ENCODE results near the gene RBBP8NL. TPM values are rescaled to one million over a fixed set of nuclear protein-coding genes. Genes with fewer than 3 reads are reported as not detected.

RBBP8NL gene
- total RNA-seq, 1 experiment from 2014 or later, result 39.2 TPM

DNA sequence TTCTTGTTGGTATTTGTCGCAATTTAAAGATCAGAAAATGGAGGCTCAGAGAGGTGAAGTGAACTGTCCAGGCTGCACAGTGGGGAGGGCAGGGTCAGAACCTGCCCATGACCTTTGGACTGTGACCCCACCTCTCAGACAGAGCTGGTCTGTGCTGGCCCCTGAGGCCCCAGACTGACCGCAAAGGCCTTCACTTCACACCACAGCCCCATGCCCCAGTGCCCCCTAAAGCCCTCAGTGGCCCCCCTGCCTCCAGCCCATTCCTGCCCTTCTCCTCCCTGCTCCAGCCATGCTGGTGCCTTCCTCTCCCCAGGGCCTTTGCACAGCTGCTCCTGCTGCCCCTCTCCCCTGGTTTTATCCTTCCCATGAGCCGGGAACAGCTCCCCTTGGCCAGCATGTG lies 9.4 kb upstream of the RBBP8NL start:
- H3K36me3 Mint-ChIP-seq (ENCODE audit: insufficient read depth, unreplicated experiment), result peaks cover 13% of the 10 kb centered on the region
- H3K4me1 ChIP-seq, result peaks cover 52% of the 10 kb centered on the region
- no peaks in the 10 kb centered on the region for H3K36me3 ChIP-seq (ENCODE audit: control insufficient read depth, insufficient read depth, low read length)
- peaks cover 60% of the 10 kb centered on the region for H3K4me1 Mint-ChIP-seq (ENCODE audit: low read depth, unreplicated experiment)
- no TSS peak for BruUV-seq (replicated peaks)
- no peak overlapping the region for H3K4me3 Mint-ChIP-seq (ENCODE audit: unreplicated experiment)
- H3K27me3 ChIP-seq (replicated peaks; ENCODE audit: control insufficient read depth, insufficient read depth, low read length), result no peaks in the 10 kb centered on the region
- CTCF ChIA-PET, result interaction anchor here (0.7 to 1.1 kb wide), 3 partner anchors 13 to 51 kb away, joined by 3 to 5 read pairs (median 5); no protein-coding TSS in a partner anchor
- intact Hi-C loops (cut with micrococcal nuclease; ENCODE audit: unreplicated experiment), result no loop called here
- peak overlapping the region; percentile 84 for H3K27ac Mint-ChIP-seq (ENCODE audit: unreplicated experiment)
- no peak for TF ChIP-seq CTCF (IDR thresholded peaks at IDR 0.05; ENCODE audit: insufficient read depth in 1 of 2, low read depth in 1 of 2, low read length in 1 of 2, severe bottlenecking in 1 of 2, unreplicated experiment in 1 of 2)
- POLR2A ChIA-PET, result no interaction called here
- H3K4me3 ChIP-seq (ENCODE audit: low read depth, low read length), result no peak overlapping the region
- no peaks in the 10 kb centered on the region for H3K9me3 ChIP-seq
- H3K27me3 Mint-ChIP-seq (ENCODE audit: insufficient read depth, unreplicated experiment), result no peaks in the 10 kb centered on the region
- no peaks in the 10 kb centered on the region for H3K9me3 Mint-ChIP-seq (ENCODE audit: unreplicated experiment)
- no peak for DNase-seq

GRCh38 chr20:62433658-62434497 lies 6.5 kb upstream of the RBBP8NL start:
- ChIA-PET POLR2A (no interaction called here), CTCF (no interaction called here)
- Histone ChIP-seq H3K27me3 (replicated peaks; ENCODE audit: control insufficient read depth, insufficient read depth, low read length) (no peaks in the 10 kb centered on the region), H3K36me3 (ENCODE audit: control insufficient read depth, insufficient read depth, low read length) (no peaks in the 10 kb centered on the region), H3K9me3 (no peaks in the 10 kb centered on the region), H3K4me1 (peaks cover 69% of the 10 kb centered on the region), H3K4me3 (ENCODE audit: low read depth, low read length) (no peak overlapping the region)
- Mint-ChIP-seq H3K36me3 (ENCODE audit: insufficient read depth, unreplicated experiment) (peaks cover 34% of the 10 kb centered on the region), H3K4me3 (ENCODE audit: unreplicated experiment) (no peak overlapping the region), H3K27ac (ENCODE audit: unreplicated experiment) (peak overlapping the region; percentile 88), H3K4me1 (ENCODE audit: low read depth, unreplicated experiment) (peaks cover 77% of the 10 kb centered on the region), H3K9me3 (ENCODE audit: unreplicated experiment) (no peaks in the 10 kb centered on the region), H3K27me3 (ENCODE audit: insufficient read depth, unreplicated experiment) (no peaks in the 10 kb centered on the region)
- no peak for TF ChIP-seq CTCF (IDR thresholded peaks at IDR 0.05; ENCODE audit: insufficient read depth in 1 of 2, low read depth in 1 of 2, low read length in 1 of 2, severe bottlenecking in 1 of 2, unreplicated experiment in 1 of 2)
- intact Hi-C loops (cut with micrococcal nuclease; ENCODE audit: unreplicated experiment), result no loop called here
- DNase-seq, result no peak
- BruUV-seq (replicated peaks), result no TSS peak

DNA sequence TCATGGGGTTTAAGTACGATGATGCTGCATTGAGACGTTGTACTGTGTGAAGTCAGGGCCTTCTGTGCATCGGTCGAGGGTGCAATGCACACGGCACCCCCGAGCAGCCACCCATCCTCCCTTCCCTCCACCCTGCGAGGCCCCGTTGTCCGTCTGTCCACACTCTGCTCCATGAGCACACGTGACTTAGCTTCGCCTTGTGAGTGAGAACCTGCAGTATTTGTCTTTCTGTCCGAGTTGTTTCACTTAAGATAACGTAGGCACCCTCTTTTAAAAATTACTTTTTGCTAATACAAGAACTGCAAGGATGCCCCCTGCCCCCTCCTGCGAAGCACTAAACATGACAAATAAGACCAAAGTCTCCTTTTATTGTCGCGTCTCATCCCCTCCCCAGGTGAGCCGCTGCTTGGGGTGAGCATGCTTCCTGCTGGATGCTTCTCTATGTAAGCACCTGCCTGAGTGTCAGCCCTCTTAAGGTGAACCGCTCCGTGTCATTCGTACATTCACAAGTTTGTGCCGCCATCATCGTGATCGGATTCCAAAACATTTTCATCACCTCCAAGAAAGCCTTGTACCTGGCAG lies 3.6 kb upstream of the RBBP8NL start:
- peak overlapping the region; percentile 69 for H3K4me3 Mint-ChIP-seq (ENCODE audit: unreplicated experiment)

More for the DNA sequence above, 3.6 kb upstream of the RBBP8NL start:
- Histone ChIP-seq H3K4me3 (ENCODE audit: low read depth, low read length) (peak overlapping the region; percentile 15), H3K36me3 (ENCODE audit: control insufficient read depth, insufficient read depth, low read length) (peaks cover 3% of the 10 kb centered on the region; the same call in 1 of the 2 replicates), H3K9me3 (no peaks in the 10 kb centered on the region), H3K4me1 (peaks cover 82% of the 10 kb centered on the region), H3K27me3 (replicated peaks; ENCODE audit: control insufficient read depth, insufficient read depth, low read length) (no peaks in the 10 kb centered on the region)
- ChIA-PET CTCF (interaction anchor here (0.5 to 2.7 kb wide), 16 partner anchors 8 to 363 kb away, joined by 3 to 18 read pairs (median 5); no protein-coding TSS in a partner anchor), POLR2A (interaction anchor here (0.6 to 1.6 kb wide), 8 partner anchors 14 to 385 kb away, joined by 3 to 10 read pairs (median 4); partner anchors contain the start of genes MRGBP and RPS21)
- Mint-ChIP-seq H3K27ac (ENCODE audit: unreplicated experiment) (peak overlapping the region; percentile 88), H3K36me3 (ENCODE audit: insufficient read depth, unreplicated experiment) (peaks cover 57% of the 10 kb centered on the region), H3K4me1 (ENCODE audit: low read depth, unreplicated experiment) (peaks cover 82% of the 10 kb centered on the region), H3K9me3 (ENCODE audit: unreplicated experiment) (no peaks in the 10 kb centered on the region), H3K27me3 (ENCODE audit: insufficient read depth, unreplicated experiment) (no peaks in the 10 kb centered on the region)
- no peak for TF ChIP-seq CTCF (IDR thresholded peaks at IDR 0.05; ENCODE audit: insufficient read depth in 1 of 2, low read depth in 1 of 2, low read length in 1 of 2, severe bottlenecking in 1 of 2, unreplicated experiment in 1 of 2)
- BruUV-seq (replicated peaks), result no TSS peak
- DNase-seq, result peak; percentile 94 to 99
- intact Hi-C loops (cut with micrococcal nuclease; ENCODE audit: unreplicated experiment), result loop anchor here (1.0 to 2.0 kb wide), 5 partner anchors 18 to 186 kb away; no protein-coding TSS in a partner anchor
